Measurements from ENCODE around the gene SPEM3. TPM values are rescaled to one million over a fixed set of nuclear protein-coding genes. Genes with fewer than 3 reads are reported as not detected.

The SPEM3 gene
- total RNA-seq, 2 donors from 2014 or later: not detected

DNA sequence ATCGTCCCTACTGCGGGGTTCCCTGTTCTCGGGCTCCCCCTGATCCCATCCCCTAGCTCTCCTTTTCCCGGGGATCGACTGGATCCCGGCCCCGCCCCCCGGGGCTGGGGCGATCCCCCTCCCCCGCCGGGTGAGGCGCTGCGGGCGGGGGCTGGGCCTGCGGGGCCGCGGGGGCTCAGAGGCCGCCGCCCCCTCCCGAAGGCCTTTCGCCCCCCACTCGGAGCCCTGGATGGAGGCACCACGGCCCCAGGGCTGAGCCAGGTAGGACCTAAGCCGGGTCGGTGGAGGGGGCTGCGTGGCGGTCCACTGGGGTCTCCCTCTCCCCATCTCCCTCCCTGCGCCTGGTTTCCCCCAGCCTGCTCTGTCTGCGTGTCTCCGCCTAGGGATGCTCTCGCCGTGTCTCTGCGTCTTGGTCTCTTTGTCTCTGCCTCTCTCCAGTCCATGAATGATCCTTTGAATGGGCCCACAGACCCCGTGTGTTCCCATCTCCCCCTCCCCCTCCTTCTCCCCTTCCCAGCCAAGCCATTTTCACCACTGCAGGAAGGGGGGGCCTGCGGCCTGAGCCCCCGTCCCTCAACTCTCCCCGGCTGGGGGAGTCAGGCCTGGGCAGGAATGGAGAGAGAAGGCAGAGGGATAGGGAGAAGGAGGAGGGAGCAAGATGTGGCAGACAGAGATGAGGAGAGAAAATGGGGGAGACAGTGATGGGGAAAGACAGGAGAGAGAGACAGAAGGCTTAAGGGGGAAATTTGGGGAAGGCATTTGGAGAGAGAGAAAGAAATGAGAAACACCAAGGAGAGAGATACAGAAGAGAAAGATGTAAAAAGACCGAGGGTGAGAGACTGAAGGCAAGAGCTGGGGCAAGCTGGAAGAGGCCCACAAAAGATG lies 23.1 kb upstream of the SPEM3 start:
- Histone ChIP-seq H3K9ac (ENCODE audit: low read depth in 2 of 2, low read length in 2 of 2) (peak overlapping the region; percentile 32 to 69), H3K27ac (peak overlapping the region; percentile 55), H3K4me1 (peaks cover 5% of the 10 kb centered on the region), H3K9me3 (no peaks in the 10 kb centered on the region), H3K36me3 (no peaks in the 10 kb centered on the region), H3K27me3 (peaks cover 8% of the 10 kb centered on the region), H3K4me3 (peak overlapping the region; percentile 44)
- no peak for DNase-seq
- intact Hi-C loops (cut with DNase I): no loop called here
- TF ChIP-seq, protein P1, sequence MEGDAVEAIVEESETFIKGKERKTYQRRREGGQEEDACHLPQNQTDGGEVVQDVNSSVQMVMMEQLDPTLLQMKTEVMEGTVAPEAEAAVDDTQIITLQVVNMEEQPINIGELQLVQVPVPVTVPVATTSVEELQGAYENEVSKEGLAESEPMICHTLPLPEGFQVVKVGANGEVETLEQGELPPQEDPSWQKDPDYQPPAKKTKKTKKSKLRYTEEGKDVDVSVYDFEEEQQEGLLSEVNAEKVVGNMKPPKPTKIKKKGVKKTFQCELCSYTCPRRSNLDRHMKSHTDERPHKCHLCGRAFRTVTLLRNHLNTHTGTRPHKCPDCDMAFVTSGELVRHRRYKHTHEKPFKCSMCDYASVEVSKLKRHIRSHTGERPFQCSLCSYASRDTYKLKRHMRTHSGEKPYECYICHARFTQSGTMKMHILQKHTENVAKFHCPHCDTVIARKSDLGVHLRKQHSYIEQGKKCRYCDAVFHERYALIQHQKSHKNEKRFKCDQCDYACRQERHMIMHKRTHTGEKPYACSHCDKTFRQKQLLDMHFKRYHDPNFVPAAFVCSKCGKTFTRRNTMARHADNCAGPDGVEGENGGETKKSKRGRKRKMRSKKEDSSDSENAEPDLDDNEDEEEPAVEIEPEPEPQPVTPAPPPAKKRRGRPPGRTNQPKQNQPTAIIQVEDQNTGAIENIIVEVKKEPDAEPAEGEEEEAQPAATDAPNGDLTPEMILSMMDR (IDR thresholded peaks at IDR 0.05): no peak

DNA sequence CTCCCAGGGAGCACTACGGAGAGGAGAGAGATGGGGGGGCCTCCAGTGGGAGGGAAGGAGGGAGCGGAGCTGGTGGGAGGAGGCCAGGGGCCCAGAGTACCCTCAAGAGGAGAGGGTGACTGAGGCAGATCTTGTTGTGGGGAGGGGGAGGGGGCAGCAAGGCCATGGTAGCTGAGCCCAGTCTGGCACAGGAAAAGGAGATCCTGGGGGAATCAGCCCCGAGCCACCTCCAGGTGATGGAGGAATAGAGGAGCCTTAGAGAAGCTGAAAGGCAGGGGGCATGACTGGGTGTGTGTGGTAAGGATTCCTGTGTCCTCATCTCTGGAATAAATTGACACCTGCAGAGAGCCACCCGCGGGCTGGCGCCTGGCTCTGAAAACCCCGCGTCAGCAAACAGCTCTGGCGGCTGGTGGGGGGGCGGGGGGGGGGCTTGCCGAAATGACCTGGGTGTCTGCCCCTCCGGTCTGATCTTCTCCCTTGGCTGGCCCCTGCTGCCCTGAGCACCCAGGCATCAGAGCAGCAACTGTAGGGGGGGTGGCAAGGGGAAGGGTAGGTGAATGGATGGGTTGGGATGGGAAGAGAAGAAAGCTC lies 22.3 kb upstream of the SPEM3 start:
- intact Hi-C loops (cut with DNase I): no loop called here
- peak overlapping the region in 1 of 2 donors; percentile 35 for H3K9ac ChIP-seq (ENCODE audit: low read depth in 2 of 2, low read length in 2 of 2)

DNA sequence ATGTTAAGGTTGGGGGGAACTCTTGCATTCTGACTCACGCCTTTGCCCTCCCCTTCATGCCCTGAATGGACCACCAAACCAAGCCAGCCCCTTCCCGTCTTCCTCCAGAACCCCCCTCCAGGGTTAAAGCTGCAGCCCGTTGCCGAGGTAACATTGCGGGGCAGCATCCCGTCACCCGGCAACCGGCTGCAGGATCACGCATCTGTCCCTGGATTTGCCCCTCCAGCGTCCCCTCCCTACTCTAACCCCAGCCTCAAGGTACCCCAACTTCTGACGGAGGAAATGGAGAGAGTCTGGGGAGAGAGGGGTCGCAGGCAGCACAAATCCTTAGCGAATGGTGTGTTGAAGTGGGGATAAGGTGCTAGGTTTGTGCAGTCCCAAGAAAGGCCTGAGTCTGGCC lies 21.6 kb upstream of the SPEM3 start:
- peaks cover 5% of the 10 kb centered on the region for H3K4me1 ChIP-seq
- intact Hi-C loops (cut with DNase I): no loop called here
- H3K9ac ChIP-seq (ENCODE audit: low read depth in 2 of 2, low read length in 2 of 2): no peak overlapping the region
- H3K36me3 ChIP-seq: no peaks in the 10 kb centered on the region
- H3K4me3 ChIP-seq: no peak overlapping the region
- TF ChIP-seq, protein P1 (IDR thresholded peaks at IDR 0.05): no peak
- no peak for DNase-seq
- H3K9me3 ChIP-seq: no peaks in the 10 kb centered on the region
- no peak overlapping the region for H3K27ac ChIP-seq
- H3K27me3 ChIP-seq: peaks cover 8% of the 10 kb centered on the region

More for the DNA sequence above, 22.3 kb upstream of the SPEM3 start:
- Histone ChIP-seq H3K9me3 (no peaks in the 10 kb centered on the region), H3K4me1 (peaks cover 5% of the 10 kb centered on the region), H3K27me3 (peaks cover 8% of the 10 kb centered on the region), H3K36me3 (no peaks in the 10 kb centered on the region), H3K4me3 (no peak overlapping the region), H3K27ac (no peak overlapping the region)
- TF ChIP-seq, protein P1 (IDR thresholded peaks at IDR 0.05): no peak
- DNase-seq: no peak

DNA sequence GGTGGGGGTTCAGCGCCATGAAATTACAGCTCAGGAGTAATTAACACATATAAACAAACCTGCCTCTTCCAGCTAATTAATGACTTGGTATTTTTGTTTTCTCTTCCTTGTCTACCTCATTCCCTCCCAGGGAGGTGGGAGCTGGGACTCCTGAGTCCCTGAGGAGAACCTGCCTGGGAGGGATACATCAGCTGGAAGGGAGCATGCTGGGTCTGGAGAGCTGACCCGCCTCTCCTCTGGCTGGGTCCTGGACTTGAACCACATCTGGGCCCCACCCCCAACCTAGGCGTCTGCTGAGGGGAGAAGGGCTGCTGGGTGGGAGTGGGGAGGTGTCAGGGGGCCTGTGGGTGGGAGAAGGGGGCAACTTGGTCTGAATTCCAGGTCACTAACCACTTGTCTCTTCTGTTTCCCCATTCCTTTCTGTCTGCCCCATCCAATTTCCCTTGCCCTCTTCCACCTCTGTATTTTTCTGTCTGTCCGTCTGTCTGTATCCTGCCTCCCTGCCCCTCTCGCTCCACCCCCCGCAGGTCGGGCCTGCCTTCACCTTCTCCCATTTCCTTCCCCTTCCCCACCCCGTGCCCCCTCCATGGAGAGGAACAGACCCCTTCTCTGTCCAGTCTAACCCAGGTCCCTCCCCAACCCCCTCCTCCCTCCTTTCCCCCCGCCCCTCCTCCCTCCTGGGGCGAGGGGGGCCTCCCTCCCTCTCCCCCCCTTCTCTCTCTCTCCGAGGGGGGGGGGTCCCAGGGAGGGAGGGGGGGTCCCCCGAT lies 21.0 kb upstream of the SPEM3 start, which contains the start of gene NLGN2:
Gene NLGN2 (plus strand): TSS at position 361 of the 767 bp plus-strand sequence. CDS start 411 bp downstream, outside the sequence.
- DNase-seq: no peak

More for the DNA sequence above, 21.0 kb upstream of the SPEM3 start, which contains the start of gene NLGN2:
- Histone ChIP-seq H3K4me1 (peaks cover 4% of the 10 kb centered on the region), H3K36me3 (no peaks in the 10 kb centered on the region), H3K4me3 (peak within 1 kb of the TSS; percentile 5), H3K27me3 (peaks cover 8% of the 10 kb centered on the region), H3K9me3 (no peaks in the 10 kb centered on the region), H3K27ac (no peak within 1 kb of the TSS), H3K9ac (ENCODE audit: low read depth in 2 of 2, low read length in 2 of 2) (no peak within 1 kb of the TSS)
- TF ChIP-seq, protein P1 (IDR thresholded peaks at IDR 0.05): no peak
- intact Hi-C loops (cut with DNase I): no loop called here
